HG02571 (cell line): Measurements from ENCODE around the gene COL25A1.
"Not testable (repeated sequence)": the region's sequence is repeated elsewhere in the genome, so short reads cannot be mapped to it uniquely, and the experiment has no call there.

ENCODE experiments used
- ATAC-seq: cut with Tn5 transposase; IDR thresholded peaks from one replicate; pipeline ENCODE4 v1.9.1; 2021; ENCODE audit warnings: mild to moderate bottlenecking, moderate library complexity; ENCODE audit not compliant: unreplicated experiment

The COL25A1 gene

GRCh38 chr4:109020861-109021260 is 281.6 kb downstream of the COL25A1 start:
- ATAC-seq = no peak

GRCh38 chr4:109016200-109016599 is 286.3 kb downstream of the COL25A1 start:
- ATAC-seq = no peak

GRCh38 chr4:109015413-109015810 is 287.0 kb downstream of the COL25A1 start:
- ATAC-seq = no peak

- no peak for ATAC-seq
These were observed 287.7 kb downstream of the COL25A1 start for GRCh38 chr4:109014593-109015412.

GRCh38 chr4:109012286-109012880 is 290.1 kb downstream of the COL25A1 start:
- no peak for ATAC-seq

GRCh38 chr4:109011241-109012026 is 291.0 kb downstream of the COL25A1 start:
- ATAC-seq = no peak

- ATAC-seq = no peak
These were observed 291.9 kb downstream of the COL25A1 start for GRCh38 chr4:109010521-109010920.

GRCh38 chr4:109009909-109010308 is 292.5 kb downstream of the COL25A1 start:
- no peak for ATAC-seq

- no peak for ATAC-seq
These were observed 294.5 kb downstream of the COL25A1 start for GRCh38 chr4:109007976-109008375.

- ATAC-seq = no peak
These were observed 296.9 kb downstream of the COL25A1 start for GRCh38 chr4:109005523-109005922.

GRCh38 chr4:109004418-109004817 is 298.0 kb downstream of the COL25A1 start:
- no peak for ATAC-seq

GRCh38 chr4:109003964-109004363 is 298.5 kb downstream of the COL25A1 start:
- ATAC-seq = no peak

- no peak for ATAC-seq
These were observed 310.7 kb downstream of the COL25A1 start for GRCh38 chr4:108991551-108992328.

GRCh38 chr4:108988464-108989195 is 313.8 kb downstream of the COL25A1 start:
- no peak for ATAC-seq

GRCh38 chr4:108984495-108984894 is 318.0 kb downstream of the COL25A1 start:
- ATAC-seq = not testable (repeated sequence)

GRCh38 chr4:108982402-108983185 is 319.9 kb downstream of the COL25A1 start:
- no peak for ATAC-seq

- ATAC-seq = no peak
These were observed 321.8 kb downstream of the COL25A1 start for GRCh38 chr4:108980455-108981239.

- no peak for ATAC-seq
These were observed 322.7 kb downstream of the COL25A1 start for GRCh38 chr4:108979759-108980158.

GRCh38 chr4:108978066-108978465 is 324.4 kb downstream of the COL25A1 start:
- no peak for ATAC-seq
